Right kidney (tissue), 1 donor: ENCODE data around the gene PPIP5K2.
"Not testable (repeated sequence)": the region's sequence is repeated elsewhere in the genome, so short reads cannot be mapped to it uniquely, and the experiment has no call there.

Source experiments
- DNase-seq: peaks from one replicate; pipeline ENCODE4 v3.0.0-alpha.2; 2016

Gene PPIP5K2

DNA sequence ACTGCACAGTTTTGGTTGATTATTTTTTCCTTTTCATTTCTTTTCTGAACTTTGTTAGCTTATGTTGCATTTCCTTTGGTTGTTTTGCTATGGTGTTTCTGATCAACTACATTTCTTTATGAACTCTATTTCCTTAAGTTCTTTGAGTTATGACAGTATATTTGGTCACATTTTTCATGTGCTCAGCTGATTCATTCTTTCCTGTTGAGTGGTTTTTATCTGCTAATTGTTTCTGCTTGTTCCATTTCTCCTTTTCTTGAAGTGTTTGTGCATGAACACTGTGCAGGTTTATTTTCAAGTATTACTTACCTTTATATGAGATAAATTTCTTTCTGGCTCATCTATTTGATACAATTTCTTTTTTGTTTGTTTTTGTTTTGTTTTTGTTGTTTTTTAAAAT lies 87.6 kb downstream of the PPIP5K2 start:
- DNase-seq = no peak

DNA sequence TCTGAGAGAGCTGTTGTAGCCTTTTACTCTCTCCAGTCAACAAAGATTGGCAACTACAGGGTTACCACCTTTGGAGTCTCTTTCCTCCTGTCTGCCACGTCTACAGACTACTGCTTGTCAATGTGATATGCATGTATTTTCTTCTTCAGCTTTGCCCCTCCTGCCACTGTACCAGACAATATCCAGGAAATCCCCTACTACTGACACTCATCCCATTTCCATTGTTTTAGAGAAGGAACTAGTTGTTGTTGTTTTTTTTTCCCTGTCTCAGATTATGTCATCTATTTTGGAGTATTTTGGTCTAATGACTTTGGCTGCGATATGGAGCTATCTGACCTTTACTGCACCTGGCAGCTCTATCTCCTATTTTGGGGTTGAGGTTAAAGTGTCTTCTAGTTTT lies 88.4 kb downstream of the PPIP5K2 start:
- DNase-seq = no peak

DNA sequence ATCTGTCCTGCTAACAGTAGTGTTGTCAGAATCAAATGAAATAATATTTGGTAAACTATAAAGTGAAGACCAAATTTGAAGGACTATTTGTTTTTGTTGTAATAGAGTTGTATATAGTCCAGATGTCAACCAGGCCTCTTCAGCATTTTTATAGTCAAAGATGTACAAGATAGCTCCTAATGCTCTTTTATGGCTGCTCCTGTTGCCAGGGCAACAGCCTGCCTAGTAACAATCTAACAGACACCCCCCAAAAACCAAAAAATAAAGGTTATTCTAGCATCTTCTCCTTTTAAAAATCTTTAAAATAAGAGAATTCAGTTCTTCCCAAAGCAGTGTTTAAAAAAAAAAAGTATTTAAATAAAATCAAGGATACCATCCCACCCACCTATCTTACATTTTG lies 89.0 kb downstream of the PPIP5K2 start:
- no peak for DNase-seq

DNA sequence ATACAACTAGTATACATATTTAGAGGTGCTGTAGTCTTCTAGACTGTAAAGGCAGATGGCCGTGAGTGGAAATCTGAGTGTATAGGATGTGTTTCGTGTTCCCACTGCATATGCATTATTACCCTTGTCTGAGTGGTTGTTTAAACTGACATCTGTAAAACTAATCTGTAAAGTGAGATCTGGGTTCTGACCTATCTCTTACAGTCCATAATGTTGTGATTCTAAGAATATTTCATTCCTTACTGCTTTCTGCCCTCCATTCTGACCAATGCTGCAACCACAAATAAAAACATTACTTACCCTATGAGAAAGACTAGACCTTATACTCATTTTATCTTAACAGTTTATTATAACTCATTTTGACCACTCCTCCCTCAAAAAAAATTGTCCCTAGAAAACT lies 90.9 kb downstream of the PPIP5K2 start:
- DNase-seq = no peak

DNA sequence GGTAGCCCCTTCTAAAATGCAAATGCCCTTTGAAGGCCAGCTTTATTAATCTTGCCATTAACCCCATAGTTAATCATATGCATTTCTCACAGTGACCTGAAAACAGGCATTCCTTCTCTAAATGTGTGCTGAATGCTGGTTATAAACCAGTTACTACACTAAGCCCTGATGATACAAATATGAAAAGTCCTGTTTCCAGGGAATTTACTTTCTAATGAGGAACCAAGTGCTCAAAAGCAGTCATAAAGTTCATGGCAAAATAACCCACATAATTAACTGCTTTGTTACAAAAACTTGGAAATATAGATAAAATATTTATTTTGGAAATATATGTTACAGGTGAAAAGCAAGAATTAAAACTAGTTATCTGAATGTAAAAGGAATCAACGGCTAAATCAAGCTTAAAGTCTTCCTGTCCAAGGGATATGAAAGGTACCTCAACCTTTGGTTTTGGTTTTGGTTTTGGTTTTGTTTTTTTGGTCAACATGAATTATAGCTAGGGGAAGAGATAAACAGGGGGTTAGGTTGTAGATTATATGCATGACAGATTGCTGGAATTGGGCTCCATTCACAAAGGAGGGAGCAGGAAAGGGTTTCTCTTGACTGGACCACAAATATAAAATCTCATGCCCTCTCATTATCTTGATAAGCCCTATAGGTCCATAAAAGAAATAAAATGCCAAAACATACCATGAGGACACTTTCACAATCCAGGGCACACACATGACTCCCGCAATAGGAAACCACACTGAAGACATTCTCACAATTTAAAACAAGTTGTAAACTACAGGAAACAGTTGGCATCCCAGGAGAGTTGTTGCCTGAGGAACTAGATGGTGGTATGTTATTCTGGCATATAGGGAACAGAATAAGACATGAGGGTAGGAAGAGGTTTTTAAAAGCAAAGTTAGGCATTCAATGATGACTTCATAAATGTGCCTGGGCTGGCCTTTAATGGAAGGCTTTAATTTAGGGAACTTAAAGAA lies 91.8 kb downstream of the PPIP5K2 start:
- DNase-seq = no peak

DNA sequence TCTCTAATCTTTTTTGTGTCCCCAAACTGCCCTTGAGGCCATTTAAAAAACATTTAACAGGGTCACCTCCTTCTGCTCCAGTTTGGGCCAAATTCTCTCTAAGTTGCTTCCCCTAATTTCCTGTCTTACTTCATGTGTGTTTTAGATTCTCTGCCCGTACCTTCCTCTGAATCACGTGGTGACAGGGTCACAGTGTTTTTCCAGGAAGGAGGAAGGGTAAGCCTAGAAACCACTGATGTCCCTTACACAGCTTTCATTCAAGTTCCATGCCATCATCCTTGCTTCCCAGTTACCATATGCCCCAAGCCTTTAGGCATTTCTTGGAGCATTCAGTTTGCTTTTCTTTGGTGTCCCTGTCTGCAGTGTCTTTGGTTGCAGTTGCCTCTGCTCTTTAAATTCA lies 96.0 kb downstream of the PPIP5K2 start:
- no peak for DNase-seq

DNA sequence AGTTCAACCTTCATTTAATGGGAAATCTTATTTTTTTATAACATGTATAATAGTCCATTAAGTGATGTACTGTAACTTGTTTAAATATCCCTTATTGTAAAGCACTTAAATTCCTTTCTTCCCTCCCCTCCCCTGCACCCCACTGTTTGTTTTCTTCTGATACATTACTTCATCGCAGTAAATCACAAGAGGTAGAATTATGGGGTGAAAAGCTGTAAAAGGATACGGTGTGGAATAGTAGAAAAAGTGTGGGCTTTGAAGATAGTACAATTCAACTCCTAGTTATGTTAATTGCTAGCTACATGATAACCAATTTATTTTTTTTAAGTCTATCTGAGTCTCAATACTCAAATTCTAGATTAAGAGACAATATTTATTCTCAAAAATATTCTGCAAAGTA lies 96.6 kb downstream of the PPIP5K2 start:
- DNase-seq = no peak

DNA sequence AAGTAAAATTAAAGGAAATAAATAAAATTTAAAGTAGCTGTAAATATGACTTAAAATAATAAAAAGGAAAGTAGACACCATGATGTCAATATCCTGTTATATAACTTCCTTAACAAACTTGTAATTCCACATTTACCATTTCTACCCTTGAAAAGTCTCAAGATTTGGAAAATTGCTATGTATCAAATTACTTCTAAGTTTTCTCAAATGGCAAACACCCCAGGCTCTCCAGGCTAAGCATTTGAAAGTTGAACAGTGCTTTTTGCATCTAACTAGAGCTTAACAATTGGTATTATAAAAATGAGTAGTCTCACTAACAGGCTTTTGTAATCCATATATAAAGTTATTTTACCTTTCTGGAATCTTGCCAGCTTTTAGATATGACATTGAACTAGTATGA lies 97.0 kb downstream of the PPIP5K2 start:
- no peak for DNase-seq

DNA sequence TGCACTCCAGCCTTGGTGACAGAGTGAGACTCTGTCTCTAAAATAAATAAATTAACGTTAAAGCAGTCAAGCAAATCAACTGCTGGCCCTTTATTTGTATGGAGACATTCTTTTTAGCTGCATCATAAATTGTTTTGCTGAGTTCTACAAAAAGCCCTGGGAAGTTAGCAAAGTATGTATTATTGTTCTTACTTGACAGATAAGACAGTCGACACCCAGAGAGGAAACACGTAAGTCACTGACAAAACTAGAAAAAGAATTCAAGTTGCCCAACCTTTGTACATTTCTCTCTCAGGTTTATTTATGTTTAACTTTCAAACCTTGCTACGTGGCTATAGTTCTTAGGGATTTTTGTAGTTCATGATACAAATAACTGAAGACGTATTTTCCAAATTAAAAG lies 98.1 kb downstream of the PPIP5K2 start:
- DNase-seq = no peak

DNA sequence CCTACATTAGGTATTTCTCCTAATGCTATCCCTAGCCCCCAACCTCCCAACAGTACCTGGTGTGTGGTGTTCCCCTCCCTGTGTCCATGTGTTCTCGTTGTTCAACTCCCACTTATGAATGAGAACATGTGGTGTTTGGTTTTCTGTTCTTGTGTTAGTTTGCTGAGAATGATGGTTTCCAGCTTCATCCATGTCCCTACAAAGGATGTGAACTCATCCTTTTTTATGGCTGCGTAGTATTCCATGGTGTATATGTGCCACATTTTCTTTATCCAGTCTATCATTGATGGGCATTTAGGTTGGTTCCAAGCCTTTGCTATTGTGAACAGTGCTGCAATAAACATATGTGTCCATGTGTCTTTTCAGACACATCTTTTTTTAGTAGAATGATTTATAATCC lies 99.0 kb downstream of the PPIP5K2 start:
- not testable (repeated sequence) for DNase-seq

DNA sequence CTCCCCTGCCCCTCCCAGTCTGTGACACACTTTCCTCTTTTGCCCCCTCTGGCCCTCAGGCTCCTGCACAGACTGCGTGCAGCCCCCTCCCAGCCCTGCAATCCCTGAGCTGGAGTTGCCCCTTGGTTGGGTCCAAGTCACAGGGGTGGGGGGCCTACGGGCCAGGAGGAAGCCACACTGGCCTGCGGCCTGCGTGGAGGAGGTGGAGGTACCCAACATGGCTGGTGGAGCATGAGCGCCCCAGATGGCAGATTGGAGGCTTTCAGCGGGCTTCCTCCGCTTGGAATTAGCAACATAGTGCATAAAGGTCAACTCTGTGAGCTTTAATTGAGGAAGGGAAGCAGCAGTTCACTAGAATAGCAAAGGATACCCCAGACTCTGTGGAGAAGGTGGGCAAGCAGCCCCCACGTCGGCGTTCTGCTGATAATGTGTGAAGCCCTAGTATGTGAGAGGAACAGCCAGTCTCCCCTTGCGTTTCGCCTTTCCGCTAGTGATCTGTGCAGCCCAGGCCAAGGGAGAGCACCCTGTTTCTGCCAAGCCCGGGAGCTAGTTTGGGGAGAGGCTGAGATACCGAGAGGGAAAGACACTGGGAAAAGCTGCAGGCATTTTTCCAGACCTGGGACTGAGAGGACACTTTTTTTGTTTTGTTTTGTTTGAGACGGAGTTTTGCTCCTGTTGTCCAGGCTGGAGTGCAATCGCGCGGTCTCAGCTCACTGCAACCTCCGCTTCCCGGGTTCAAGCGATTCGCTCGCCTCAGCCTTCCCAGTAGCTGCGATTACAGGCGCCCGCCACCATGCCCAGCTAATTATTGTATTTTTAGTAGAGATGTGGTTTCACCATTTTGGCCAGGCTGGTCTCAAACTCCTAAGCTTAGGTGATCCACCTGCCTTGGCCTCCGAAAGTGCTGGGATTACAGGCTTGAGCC lies 103.2 kb downstream of the PPIP5K2 start:
- no peak for DNase-seq

DNA sequence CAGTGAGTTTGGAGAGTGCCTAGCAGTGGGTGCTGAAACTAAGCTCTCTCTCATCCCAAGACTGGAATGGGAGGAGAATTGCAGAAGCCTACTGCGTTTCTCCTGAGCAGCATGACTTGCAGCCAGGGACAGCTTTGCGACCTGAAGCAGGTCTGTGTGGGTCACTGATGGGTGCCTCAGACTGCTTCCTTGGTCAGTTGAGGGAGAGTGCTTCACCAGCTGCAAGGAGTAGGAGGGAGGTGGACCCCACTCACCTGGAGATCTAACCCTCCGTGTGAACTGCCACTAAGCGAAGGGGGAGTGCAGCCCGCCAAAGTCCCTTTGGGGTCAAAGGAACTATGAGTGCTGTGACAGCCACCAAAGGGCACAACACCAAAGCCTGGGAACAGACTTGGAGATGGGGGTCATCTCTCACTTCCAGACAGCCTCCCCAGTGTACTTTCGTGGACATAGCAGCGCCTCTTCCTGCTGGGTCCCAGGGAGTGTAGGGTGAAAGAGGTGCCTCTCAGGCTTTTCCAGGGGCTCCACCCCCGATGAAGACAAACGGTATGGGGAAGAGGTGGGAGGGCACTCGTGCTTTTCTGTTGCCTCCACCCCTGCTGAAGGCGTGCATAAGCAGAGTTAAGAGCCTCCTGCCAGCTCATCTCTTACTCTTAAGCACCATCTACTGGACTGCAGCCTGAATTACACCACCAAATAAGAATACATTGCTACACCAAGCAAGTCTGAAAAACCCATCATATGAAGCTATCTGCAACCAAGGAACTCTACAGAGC lies 104.2 kb downstream of the PPIP5K2 start:
- peak; percentile 19 for DNase-seq

DNA sequence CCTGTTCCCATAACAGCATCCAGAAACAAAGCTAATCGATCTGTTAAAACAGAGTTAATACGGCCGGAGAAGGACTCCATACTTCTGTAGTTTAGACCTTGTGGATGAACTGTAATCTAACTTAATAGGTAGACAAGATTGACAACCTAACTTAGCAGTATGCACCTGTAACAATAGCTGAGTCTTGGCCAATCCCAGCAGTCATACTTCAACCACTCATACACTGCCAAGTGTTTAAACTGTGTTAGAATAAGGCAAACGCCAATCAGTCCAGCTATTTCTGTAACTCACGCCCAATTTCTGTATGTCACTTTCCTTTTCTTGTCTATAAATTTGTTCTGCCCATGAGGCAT lies 104.8 kb downstream of the PPIP5K2 start:
- no peak for DNase-seq

DNA sequence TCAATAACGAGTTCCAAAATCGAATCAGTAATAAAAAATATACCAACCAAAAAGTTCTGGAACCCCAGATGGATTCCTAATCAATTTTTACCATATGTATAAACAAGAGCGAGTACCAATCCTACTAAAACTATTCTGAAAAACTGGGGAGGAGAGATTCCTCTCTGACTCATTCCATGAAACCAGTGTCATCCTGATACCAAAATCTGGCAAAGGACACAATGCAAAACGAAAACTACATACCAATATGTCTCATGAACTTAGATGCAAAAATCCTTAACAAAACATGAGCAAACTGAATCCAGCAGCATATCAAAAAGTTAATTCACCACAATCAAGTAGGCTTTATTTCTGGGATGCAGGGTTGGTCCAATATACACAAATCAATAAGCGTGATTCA lies 108.0 kb downstream of the PPIP5K2 start:
- no peak for DNase-seq

DNA sequence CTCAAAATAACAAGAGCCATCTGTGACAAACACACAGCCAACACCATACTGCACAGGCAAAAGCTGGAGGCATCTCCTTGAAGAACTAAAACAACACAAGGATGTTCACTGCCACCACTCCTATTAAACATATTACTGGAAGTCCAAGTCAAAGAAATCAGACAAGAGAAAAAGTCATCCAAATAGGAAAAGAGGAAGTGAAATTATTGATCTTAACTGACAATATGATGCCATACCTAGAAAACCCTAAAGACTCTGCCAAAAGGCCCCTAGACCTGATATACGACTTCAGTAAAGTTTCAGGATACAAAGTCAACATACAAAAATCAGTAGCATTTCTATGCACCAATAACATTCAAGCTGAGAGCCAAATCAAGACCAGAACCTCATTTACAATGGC lies 108.5 kb downstream of the PPIP5K2 start:
- DNase-seq = no peak

DNA sequence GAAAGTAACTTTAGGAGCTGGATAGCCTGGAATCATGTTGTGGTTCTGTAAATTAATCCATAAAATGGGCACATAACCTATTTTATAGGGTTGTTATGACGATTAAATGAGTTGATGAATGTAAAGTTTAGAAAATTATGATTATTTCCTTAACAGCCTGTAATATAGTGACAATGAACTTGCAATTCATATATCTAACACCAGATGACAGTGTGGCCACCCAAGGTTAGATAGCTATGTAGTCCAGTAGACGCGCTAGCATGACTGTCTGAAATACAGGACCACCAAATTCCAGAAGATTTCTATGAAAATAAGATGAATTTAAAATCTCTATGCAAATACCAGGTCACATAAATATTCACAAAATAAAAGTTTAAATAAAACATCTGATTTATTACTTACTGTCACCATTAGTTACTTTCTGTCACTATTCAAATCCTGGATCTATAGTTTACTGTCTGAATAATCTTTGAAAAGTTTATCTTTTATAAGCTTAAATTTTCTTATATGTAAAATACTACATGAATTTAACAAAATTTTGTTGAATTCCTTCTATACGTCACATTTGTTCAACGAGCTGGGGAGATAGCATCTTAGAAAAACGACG lies 112.4 kb downstream of the PPIP5K2 start:
- DNase-seq = no peak

DNA sequence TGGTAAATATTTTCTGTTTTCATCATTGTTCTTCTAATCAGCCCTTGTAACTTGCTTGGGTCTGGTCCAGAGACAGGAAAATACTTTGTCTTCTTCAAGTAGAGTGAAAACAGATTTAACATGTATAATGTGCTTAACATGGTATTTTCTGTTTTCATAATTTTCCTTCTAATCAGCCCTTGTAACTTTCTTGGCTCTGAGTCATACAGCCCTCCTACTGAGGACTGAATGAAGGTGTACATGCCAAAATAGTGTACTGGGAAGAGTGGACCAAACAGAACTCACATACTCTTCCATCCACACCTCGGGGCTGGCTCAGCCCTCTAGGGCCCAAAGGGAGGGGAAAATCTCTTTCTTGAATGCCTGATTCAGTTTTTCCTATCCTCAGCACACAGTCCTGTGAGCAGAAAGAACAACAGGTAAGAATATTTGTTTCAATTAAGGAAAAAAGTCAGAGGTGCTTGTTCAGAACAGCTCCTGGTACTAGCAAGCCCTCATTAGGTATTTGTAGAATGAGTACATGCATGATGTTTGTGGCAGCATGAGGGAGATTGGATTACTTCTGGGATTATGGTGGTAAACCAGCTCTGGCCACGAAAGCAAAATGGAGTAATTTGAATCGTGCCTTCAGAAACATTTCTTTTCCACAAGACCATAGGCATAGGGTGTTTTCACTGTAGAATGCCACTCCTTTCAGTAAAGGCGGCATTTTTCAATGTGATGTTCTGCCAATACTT lies 114.3 kb downstream of the PPIP5K2 start:
- no peak for DNase-seq

DNA sequence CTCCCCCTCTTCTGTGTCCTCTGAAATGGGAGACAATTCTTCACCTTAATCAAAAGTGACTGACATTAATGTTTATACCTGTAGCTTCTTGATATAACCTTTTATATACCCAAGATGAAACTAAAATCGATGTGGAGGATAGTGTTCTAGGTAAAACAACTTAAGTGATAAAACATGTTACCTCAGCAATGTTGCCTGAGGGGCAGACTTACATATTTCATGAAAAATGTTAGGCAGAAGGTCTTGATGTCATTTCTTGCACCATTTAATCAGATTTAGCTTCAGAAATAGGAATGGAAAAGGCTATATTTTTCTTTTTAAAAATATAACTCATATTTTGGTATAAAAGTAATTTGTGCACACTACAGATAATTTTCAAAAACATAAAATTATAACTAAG lies 115.8 kb downstream of the PPIP5K2 start:
- no peak for DNase-seq

DNA sequence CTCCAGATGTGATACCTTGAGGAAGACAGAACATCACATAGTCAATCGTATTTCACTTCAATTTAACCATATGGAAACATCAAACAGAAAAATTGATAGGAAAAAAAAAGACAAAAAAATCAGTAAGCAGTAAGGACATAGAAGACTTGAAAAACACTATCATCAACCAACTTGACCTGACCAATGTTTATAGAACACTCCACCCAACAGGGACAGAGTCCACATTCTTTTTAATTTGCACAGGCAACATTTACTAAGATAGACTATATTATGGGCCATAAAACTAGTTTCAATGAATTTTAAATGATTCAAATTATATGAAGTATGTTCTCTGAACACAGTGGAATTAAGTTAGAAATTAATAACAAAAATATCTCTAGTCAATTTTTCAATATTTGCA lies 117.7 kb downstream of the PPIP5K2 start:
- DNase-seq = no peak

DNA sequence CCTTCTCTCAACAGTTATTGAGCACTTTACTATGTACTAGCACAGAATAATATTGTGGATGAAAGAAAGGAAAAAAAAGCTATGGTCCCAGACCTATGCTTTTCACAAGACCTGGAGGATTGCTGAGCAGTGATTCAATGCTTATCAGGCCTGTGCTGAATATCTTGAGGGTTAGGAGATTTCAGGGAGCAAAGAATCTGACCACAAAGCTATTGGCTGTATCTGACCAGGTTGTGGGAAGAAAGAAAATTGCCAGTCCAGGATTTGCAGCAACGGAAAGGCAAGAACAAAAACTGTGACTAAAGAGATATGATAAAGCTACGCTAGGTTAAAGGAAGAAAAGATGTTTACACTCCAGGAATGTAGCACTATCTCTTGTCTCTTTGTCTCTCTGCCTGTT lies 123.6 kb downstream of the PPIP5K2 start:
- no peak for DNase-seq

DNA sequence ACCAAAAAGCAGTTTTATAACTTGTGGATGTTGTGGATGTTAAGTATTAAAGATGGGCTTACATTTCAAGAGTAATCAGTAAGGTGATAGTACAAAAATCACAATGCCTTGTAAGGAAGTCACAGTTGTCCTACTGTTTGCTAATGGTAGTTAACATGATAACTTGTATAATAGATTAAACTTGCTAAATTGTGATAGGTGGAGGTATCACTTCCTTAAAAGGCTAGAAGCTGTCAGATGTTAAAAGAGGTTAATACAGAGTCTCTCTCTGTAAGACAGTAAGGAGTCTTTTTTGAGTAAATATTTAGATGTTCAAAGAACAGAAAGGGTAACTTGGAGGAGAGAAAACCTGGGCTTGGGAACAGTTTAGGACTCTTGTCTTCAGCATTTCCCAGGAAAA lies 124.3 kb downstream of the PPIP5K2 start:
- DNase-seq = no peak
